Fibroblast of peridontal ligament (primary cell): ENCODE data around the gene TRAM2.

Experiments
- DNase-seq: peaks from one replicate; pipeline ENCODE4 v3.0.0-alpha.2; 2010; ENCODE audit errors: extremely low read depth

Gene TRAM2

GRCh38 chr6:52566853-52567279 is 10.0 kb downstream of the TRAM2 start:
- peak; percentile 86 for DNase-seq

GRCh38 chr6:52566201-52566600 is 10.7 kb downstream of the TRAM2 start:
- no peak for DNase-seq

- no peak for DNase-seq
Observed at GRCh38 chr6:52564856-52565255, 12.0 kb downstream of the TRAM2 start.

GRCh38 chr6:52562911-52563310 is 13.9 kb downstream of the TRAM2 start:
- no peak for DNase-seq

GRCh38 chr6:52560462-52560861 is 16.4 kb downstream of the TRAM2 start:
- no peak for DNase-seq

- DNase-seq = peak; percentile 42
Observed at GRCh38 chr6:52558266-52559000, 18.4 kb downstream of the TRAM2 start.

GRCh38 chr6:52557389-52558265 is 19.2 kb downstream of the TRAM2 start:
- DNase-seq = peak; percentile 68

- peak; percentile 67 for DNase-seq
Observed at GRCh38 chr6:52555518-52556233, 21.2 kb downstream of the TRAM2 start.

GRCh38 chr6:52554684-52555280 is 22.1 kb downstream of the TRAM2 start:
- no peak for DNase-seq

GRCh38 chr6:52553719-52554118 is 23.1 kb downstream of the TRAM2 start:
- DNase-seq = no peak

GRCh38 chr6:52553158-52553557 is 23.7 kb downstream of the TRAM2 start:
- DNase-seq = no peak

GRCh38 chr6:52552278-52552643 is 24.6 kb downstream of the TRAM2 start:
- no peak for DNase-seq

- peak; percentile 83 for DNase-seq
Observed at GRCh38 chr6:52551483-52552277, 25.2 kb downstream of the TRAM2 start.

- DNase-seq = no peak
Observed at GRCh38 chr6:52550870-52551269, 26.0 kb downstream of the TRAM2 start.

- no peak for DNase-seq
Observed at GRCh38 chr6:52550014-52550575, 26.8 kb downstream of the TRAM2 start.

- DNase-seq = no peak
Observed at GRCh38 chr6:52549428-52549827, 27.4 kb downstream of the TRAM2 start.

GRCh38 chr6:52548999-52549398 is 27.9 kb downstream of the TRAM2 start:
- no peak for DNase-seq

GRCh38 chr6:52548353-52548713 is 28.5 kb downstream of the TRAM2 start:
- no peak for DNase-seq

GRCh38 chr6:52547647-52548352 is 29.1 kb downstream of the TRAM2 start:
- DNase-seq = no peak

- DNase-seq = no peak
Observed at GRCh38 chr6:52546678-52547077, 30.2 kb downstream of the TRAM2 start.
